Stimulated activated CD4-positive, alpha-beta T cell treated with anti-CD3 and anti-CD28 coated beads, Interleukin-15, amount 100 ng/mL, for 1 hour (primary cell): ENCODE results near the gene C3.

ENCODE experiments used
- DNase-seq, 2 donors: peaks; one replicate each; pipeline ENCODE4 v3.0.0-alpha.2; 2020; ENCODE audit warnings: low read depth in 1 of 2, low spot score in 1 of 2

Gene C3

GRCh38 chr19:6745965-6746364 is 25.5 kb upstream of the C3 start:
- DNase-seq, result no peak

- no peak for DNase-seq
Measured at GRCh38 chr19:6744381-6745301, 24.2 kb upstream of the C3 start.

- DNase-seq, result no peak
Measured at GRCh38 chr19:6743714-6744380, 23.4 kb upstream of the C3 start.

- DNase-seq, result no peak
Measured at GRCh38 chr19:6743066-6743465, 22.6 kb upstream of the C3 start.

- no peak for DNase-seq
Measured at GRCh38 chr19:6740589-6741343, 20.3 kb upstream of the C3 start.

- no peak for DNase-seq
Measured at GRCh38 chr19:6739883-6740588, 19.6 kb upstream of the C3 start.

GRCh38 chr19:6739390-6739882 is 19.0 kb upstream of the C3 start, which contains the start of gene TRIP10:
Gene TRIP10 (plus strand): TSS chr19:6739680. CDS start chr19:6739762, 82 bp downstream.
- DNase-seq, result peak; percentile 73 to 75

GRCh38 chr19:6738787-6739389 is 18.4 kb upstream of the C3 start:
- DNase-seq, result no peak

- DNase-seq, result peak; percentile 44 to 63
Measured at GRCh38 chr19:6737873-6738786, 17.7 kb upstream of the C3 start.

- DNase-seq, result peak; percentile 97 to 99
Measured at GRCh38 chr19:6737284-6737872, 16.9 kb upstream of the C3 start, which contains the start of gene GPR108. Gene GPR108 (minus strand): TSS chr19:6737580. CDS start chr19:6737576, 4 bp downstream.

GRCh38 chr19:6736917-6737283 is 16.4 kb upstream of the C3 start:
- peak in 1 of 2 donors; percentile 7 for DNase-seq

- DNase-seq, result peak; percentile 35 to 49
Measured at GRCh38 chr19:6736169-6736916, 15.9 kb upstream of the C3 start.

GRCh38 chr19:6735181-6735911 is 14.9 kb upstream of the C3 start:
- no peak for DNase-seq

GRCh38 chr19:6734096-6734696 is 13.7 kb upstream of the C3 start:
- DNase-seq, result no peak

GRCh38 chr19:6733338-6734095 is 13.1 kb upstream of the C3 start:
- DNase-seq, result no peak

- DNase-seq, result no peak
Measured at GRCh38 chr19:6732803-6733337, 12.4 kb upstream of the C3 start.
